Thoracic aorta (tissue), 2 donors: ENCODE data around the gene RAB3IL1. TPM values are rescaled to one million over a fixed set of nuclear protein-coding genes. Genes with fewer than 3 reads are reported as not detected.

Source experiments
- ATAC-seq: fragments of 150-250 bp; one replicate; pipeline ENCODE4 v1.8.0; 2017; ENCODE audit warnings: low read depth; ENCODE audit not compliant: insufficient number of reproducible peaks, low FRiP score
- DNase-seq: peaks from one replicate; pipeline ENCODE4 v3.0.0-alpha.2; 2020; ENCODE audit warnings: low spot score
- H3K27ac ChIP-seq, 2 donors: fragments of 200-600 bp; sonication (generic); 1 replicate in 1 of 2; 2 replicates in 1 of 2; pipeline ENCODE4 v1.5.1; 2016; ENCODE audit warnings: mild to moderate bottlenecking in 2 of 2, moderate library complexity in 2 of 2
- H3K27me3 ChIP-seq: fragments of 200-600 bp; sonication (generic); replicated peaks from 2 replicates; pipeline ENCODE4 v1.6.0; 2016; ENCODE audit warnings: mild to moderate bottlenecking; ENCODE audit not compliant: insufficient read depth
- H3K36me3 ChIP-seq: fragments of 200-600 bp; sonication (generic); one replicate; pipeline ENCODE4 v1.5.1; 2016
- H3K4me1 ChIP-seq, 2 donors: fragments of 200-600 bp; sonication (generic); 1 replicate in 1 of 2; 2 replicates in 1 of 2; pipeline versions ENCODE4 v1.5.1 to v1.6.0; 2016; ENCODE audit warnings: low read depth in 2 of 2, mild to moderate bottlenecking in 1 of 2; ENCODE audit not compliant: control insufficient read depth in 1 of 2
- H3K4me3 ChIP-seq: fragments of 200-600 bp; sonication (generic); 2 replicates; pipeline ENCODE4 v1.5.1; 2016; ENCODE audit warnings: mild to moderate bottlenecking
- H3K9me3 ChIP-seq: fragments of 200-600 bp; sonication (generic); 2 replicates; pipeline ENCODE4 v1.5.1; 2016
- total RNA-seq, 2 donors: library from RNA; depleted of rRNA; stranded (reverse); fragments of >200 nt; gene quantifications; one replicate each; pipeline versions ENCODE4 v1.1.0 to v1.2.3, GENCODE V29; 2016
- TF ChIP-seq, protein P1 (sequence below): fragments of 200-600 bp; sonication (generic); IDR thresholded peaks from one replicate; pipeline ENCODE4 v1.5.1; 2019; ENCODE audit warnings: antibody characterized with exemption

Gene RAB3IL1
- total RNA-seq, 2 donors from 2014 or later: 20.8 to 45.4 TPM

DNA sequence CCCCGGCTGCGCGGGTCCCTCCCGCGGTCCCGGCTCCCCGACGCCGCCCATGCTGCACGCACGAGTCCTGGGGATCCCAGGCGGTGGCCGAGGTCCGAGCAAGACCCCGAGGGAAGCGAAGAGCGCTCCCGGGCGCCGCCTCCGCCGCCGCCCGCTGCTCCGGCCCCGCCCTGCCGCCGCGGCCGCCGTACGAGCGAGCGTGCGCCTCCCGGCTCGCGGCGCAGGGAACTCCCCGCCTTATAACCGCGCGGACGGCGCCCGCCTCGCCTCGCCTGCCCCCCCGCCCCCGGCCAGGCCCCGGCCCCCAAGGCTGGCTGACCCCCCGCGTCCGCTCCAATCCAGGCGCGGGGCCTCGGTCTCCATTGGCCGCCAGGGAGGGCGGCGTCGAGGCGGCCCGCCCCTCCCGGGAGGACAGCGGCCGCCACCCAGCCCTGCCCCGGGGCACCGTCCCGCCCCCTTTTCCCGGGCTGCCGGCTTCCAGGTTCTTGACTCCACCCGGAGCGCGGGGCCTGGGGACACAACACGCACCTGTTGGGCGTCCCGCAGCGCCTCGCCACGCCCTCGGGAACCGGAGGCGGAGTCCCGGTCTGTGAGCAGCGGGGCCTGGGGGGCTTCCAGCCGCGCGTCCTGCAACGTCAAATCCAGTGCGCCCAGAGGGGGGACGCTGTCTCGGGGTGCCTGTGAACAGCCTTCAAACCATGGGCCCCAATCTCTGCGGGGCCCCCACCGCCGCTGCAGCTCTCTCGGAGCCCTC, 25.9 kb downstream of the RAB3IL1 start, which contains the start of gene FADS3:
Gene FADS3 (minus strand): TSS at position 215 of the 754 bp plus-strand sequence. CDS start 164 bp downstream, at position 51.
- Histone ChIP-seq H3K4me3 (peak within 1 kb of the TSS; percentile 86), H3K27ac (peak within 1 kb of the TSS; percentile 91), H3K36me3 (no peaks in the 10 kb centered on the region), H3K9me3 (no peaks in the 10 kb centered on the region), H3K4me1 (peaks cover 31 to 42% of the 10 kb centered on the region in 2 donors), H3K27me3 (no peaks in the 10 kb centered on the region)
- TF ChIP-seq, protein P1, sequence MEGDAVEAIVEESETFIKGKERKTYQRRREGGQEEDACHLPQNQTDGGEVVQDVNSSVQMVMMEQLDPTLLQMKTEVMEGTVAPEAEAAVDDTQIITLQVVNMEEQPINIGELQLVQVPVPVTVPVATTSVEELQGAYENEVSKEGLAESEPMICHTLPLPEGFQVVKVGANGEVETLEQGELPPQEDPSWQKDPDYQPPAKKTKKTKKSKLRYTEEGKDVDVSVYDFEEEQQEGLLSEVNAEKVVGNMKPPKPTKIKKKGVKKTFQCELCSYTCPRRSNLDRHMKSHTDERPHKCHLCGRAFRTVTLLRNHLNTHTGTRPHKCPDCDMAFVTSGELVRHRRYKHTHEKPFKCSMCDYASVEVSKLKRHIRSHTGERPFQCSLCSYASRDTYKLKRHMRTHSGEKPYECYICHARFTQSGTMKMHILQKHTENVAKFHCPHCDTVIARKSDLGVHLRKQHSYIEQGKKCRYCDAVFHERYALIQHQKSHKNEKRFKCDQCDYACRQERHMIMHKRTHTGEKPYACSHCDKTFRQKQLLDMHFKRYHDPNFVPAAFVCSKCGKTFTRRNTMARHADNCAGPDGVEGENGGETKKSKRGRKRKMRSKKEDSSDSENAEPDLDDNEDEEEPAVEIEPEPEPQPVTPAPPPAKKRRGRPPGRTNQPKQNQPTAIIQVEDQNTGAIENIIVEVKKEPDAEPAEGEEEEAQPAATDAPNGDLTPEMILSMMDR: no peak
- ATAC-seq: peak; percentile 48
- DNase-seq: peak; percentile 33

DNA sequence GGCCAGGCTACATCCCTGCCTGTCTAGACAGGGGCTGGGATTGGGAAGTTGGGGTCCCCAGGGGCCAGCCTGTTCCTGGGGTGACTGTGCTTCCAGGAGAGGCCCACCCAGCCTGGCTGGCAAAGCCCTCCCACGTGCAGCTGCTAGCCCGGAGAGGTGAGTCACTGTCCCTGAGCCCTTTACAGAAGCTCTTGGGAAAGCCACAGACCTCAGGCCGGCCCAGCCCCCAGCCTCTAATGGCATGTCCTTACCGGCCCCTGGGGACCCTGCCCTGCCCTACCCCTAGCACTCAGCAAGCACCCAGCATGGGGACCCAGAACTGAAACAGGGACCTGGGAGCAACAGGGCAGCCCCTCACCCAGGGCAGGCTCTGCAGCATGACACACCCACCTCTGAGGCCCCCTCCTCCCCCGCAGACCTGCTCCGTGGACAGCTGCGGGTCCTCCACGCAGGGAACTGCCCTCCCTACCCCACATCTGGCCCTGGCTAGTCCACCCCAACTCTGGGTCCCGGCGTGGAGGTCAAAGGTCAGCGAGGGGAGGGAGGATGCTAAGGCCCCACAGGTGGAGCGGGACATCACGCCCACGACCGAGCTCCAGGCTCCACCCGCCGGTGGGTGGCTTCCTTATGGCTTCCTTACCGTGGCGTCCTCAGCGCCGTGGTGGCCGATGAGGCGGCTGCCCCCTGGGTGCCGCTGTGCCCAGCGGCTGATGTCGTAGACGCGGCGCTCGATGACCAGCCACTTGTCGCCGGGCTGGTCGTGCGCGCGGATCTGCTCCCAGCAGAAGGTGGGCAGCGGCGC, 26.6 kb downstream of the RAB3IL1 start:
- H3K4me3 ChIP-seq: peak overlapping the region; percentile 86
- ATAC-seq (peak; percentile 64), DNase-seq (peak; percentile 82)
- peak overlapping the region; percentile 90 to 91 for H3K27ac ChIP-seq
- TF ChIP-seq, protein P1: no peak
- H3K27me3 ChIP-seq: no peaks in the 10 kb centered on the region
- H3K36me3 ChIP-seq: no peaks in the 10 kb centered on the region
- no peaks in the 10 kb centered on the region for H3K9me3 ChIP-seq
- H3K4me1 ChIP-seq: peaks cover 32 to 50% of the 10 kb centered on the region in 2 donors

DNA sequence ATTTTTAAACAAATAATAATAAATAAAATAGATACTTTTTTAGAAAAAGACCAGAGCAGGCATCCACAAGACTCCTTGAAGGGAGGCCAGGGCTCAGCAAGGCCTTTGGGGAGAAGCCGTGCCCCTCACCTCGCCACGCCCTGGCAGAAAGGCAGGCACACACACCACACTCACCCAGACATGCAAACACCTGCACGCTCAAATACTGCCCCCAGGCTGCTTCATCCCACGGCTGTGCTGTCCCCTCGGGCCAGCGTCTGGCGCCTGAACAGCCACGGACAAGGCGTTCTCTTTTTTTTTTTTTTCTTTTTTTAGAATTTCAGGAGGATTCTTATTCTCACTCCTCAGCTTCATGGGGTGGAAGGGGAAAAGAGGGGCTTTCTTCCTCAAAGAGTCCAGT, 27.5 kb downstream of the RAB3IL1 start:
- Histone ChIP-seq H3K27me3 (no peaks in the 10 kb centered on the region), H3K4me1 (peaks cover 35 to 59% of the 10 kb centered on the region in 2 donors), H3K27ac (peak overlapping the region; percentile 90 to 91), H3K36me3 (no peaks in the 10 kb centered on the region), H3K4me3 (peak overlapping the region; percentile 86), H3K9me3 (no peaks in the 10 kb centered on the region)
- DNase-seq (no peak), ATAC-seq (no peak)
- TF ChIP-seq, protein P1: no peak

DNA sequence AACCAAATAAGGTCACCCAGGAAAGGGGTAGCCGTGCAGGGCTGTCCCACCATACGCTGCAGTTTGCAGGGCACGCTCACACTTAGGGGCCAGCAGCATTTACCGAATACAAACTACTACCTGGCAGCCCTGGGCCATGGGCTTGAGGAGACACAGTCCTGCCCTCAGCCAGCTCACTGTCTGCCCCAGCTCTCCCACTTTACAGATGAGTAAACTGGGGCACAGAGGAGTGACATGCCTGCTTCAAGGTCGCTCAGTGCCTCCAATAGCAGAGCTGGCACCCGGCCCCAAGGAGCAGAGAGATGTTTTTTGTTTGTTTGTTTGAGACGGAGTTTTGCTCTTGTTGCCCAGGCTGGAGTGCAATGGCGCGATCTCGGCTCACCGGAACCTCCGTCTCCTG, 28.8 kb downstream of the RAB3IL1 start:
- Histone ChIP-seq H3K4me3 (peak overlapping the region; percentile 86), H3K9me3 (no peaks in the 10 kb centered on the region), H3K36me3 (peaks cover 3% of the 10 kb centered on the region), H3K4me1 (peaks cover 38 to 68% of the 10 kb centered on the region in 2 donors), H3K27ac (peak overlapping the region; percentile 90 to 91), H3K27me3 (no peaks in the 10 kb centered on the region)
- ATAC-seq: no peak
- DNase-seq: no peak
- TF ChIP-seq, protein P1: no peak
